WERI-Rb-1 (cell line): ENCODE data around the gene RRP1B.

Experiments used
- DNase-seq: peaks from one replicate; pipeline ENCODE4 v3.0.0-alpha.2; 2020
- H3K27ac ChIP-seq: fragments of 250-450 bp; sonication (Bioruptor Pico); 2 replicates; pipeline ENCODE4 v1.5.1; 2020; ENCODE audit warnings: mild to moderate bottlenecking, moderate library complexity
- H3K27me3 ChIP-seq: fragments of 250-450 bp; sonication (Bioruptor Pico); 2 replicates; pipeline ENCODE4 v1.5.1; 2021; ENCODE audit warnings: mild to moderate bottlenecking, low read depth, moderate library complexity; ENCODE audit not compliant: insufficient read depth, severe bottlenecking
- H3K36me3 ChIP-seq: fragments of 250-450 bp; sonication (Bioruptor Pico); 2 replicates; pipeline ENCODE4 v1.5.1; 2020; ENCODE audit warnings: mild to moderate bottlenecking, moderate library complexity
- H3K4me3 ChIP-seq: 2 replicates; pipeline ENCODE4 v1.5.1; 2011; ENCODE audit warnings: low read depth, mild to moderate bottlenecking, control low read depth, low read length
- H3K9me3 ChIP-seq: fragments of 250-450 bp; sonication (Bioruptor Pico); 2 replicates; pipeline ENCODE4 v1.5.1; 2021; ENCODE audit warnings: mild to moderate bottlenecking, moderate library complexity; ENCODE audit not compliant: severe bottlenecking
- TF ChIP-seq, protein P1 (sequence below): IDR thresholded peaks from 2 replicates; pipeline ENCODE4 v1.5.1; 2011; ENCODE audit warnings: low read depth, mild to moderate bottlenecking, control low read depth, inconsistent platforms, low read length

The RRP1B gene

DNA sequence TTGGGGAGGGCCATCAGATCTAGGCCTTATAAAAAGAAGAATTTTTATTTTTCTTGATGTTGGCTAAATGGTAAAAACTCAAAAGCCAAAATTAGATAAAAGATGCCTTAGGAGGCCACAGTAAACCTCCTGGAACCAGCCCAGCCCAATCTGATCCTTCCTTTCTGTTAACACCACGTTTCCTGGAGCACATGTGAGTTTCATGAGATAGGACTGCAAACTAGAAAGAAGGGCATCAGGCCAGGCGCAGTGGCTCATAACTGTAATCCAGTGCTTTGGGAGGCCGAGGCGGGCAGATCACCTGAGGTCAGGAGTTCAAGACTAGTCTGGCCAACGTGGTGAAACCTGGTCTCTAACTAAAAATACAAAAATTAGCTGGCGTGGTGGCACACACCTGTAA lies 6.7 kb upstream of the RRP1B start:
- Histone ChIP-seq H3K27me3 (no peaks in the 10 kb centered on the region), H3K9me3 (no peaks in the 10 kb centered on the region), H3K27ac (no peak overlapping the region), H3K36me3 (peaks cover 4% of the 10 kb centered on the region; the same call in 1 of the 2 replicates), H3K4me3 (no peak overlapping the region)
- no peak for DNase-seq
- TF ChIP-seq, protein P1, sequence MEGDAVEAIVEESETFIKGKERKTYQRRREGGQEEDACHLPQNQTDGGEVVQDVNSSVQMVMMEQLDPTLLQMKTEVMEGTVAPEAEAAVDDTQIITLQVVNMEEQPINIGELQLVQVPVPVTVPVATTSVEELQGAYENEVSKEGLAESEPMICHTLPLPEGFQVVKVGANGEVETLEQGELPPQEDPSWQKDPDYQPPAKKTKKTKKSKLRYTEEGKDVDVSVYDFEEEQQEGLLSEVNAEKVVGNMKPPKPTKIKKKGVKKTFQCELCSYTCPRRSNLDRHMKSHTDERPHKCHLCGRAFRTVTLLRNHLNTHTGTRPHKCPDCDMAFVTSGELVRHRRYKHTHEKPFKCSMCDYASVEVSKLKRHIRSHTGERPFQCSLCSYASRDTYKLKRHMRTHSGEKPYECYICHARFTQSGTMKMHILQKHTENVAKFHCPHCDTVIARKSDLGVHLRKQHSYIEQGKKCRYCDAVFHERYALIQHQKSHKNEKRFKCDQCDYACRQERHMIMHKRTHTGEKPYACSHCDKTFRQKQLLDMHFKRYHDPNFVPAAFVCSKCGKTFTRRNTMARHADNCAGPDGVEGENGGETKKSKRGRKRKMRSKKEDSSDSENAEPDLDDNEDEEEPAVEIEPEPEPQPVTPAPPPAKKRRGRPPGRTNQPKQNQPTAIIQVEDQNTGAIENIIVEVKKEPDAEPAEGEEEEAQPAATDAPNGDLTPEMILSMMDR, result no peak

DNA sequence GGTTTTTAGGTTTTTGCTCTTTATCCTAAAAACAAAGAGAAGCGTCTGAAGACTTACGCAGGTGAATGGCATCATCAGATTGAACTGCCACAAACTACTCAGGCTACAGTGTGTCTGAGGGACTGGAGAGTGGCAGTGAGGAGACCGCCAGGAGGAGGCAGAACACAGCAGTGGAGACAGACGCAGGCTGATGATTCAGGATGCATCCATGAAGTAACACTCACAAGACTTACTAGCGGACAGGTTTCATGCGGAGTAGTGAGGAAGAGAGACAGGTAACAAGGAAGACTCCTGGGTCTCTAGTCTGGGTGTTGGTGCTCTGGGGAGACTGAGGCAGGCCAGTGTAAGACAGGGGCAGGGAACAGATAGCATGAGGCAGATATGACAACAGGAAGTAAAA lies 5.7 kb upstream of the RRP1B start:
- Histone ChIP-seq H3K27ac (no peak overlapping the region), H3K9me3 (no peaks in the 10 kb centered on the region), H3K4me3 (no peak overlapping the region), H3K27me3 (no peaks in the 10 kb centered on the region), H3K36me3 (peaks cover 4% of the 10 kb centered on the region; the same call in 1 of the 2 replicates)
- DNase-seq, result no peak
- TF ChIP-seq, protein P1, result no peak

DNA sequence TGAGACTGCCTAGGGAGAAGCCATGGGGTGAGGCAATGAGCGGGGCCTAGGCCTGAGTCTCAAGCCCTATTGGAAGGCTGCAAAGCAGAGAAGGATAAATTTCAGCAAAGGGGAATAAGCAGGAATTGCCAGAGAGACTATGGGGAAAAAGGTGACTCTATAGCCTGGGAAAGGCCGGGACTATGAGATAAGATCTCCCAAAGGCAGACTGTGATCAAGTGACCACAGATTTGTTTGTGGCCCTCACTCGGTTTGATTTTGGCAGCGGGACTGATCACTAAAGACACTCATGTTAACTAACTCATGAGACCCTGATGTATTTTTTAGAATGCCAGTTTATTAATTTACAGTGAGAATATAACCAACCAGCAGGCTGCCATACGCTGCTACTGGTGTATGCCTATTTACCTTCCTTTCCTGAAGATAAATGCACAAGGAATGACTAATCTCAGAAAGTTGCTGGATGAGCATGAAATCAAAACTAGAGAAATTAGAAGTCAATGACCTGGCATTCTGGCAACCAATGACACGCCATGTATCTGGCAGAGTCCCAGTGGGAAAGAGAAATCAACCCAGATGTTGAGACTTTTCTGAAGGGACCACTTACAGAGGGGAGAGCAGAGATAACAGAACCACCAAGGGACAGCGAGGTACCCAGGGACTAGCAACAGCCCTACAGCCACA lies 4.4 kb upstream of the RRP1B start:
- Histone ChIP-seq H3K9me3 (no peaks in the 10 kb centered on the region), H3K27ac (no peak overlapping the region), H3K4me3 (no peak overlapping the region), H3K27me3 (no peaks in the 10 kb centered on the region), H3K36me3 (peaks cover 4% of the 10 kb centered on the region; the same call in 1 of the 2 replicates)
- TF ChIP-seq, protein P1, result no peak
- DNase-seq, result no peak

DNA sequence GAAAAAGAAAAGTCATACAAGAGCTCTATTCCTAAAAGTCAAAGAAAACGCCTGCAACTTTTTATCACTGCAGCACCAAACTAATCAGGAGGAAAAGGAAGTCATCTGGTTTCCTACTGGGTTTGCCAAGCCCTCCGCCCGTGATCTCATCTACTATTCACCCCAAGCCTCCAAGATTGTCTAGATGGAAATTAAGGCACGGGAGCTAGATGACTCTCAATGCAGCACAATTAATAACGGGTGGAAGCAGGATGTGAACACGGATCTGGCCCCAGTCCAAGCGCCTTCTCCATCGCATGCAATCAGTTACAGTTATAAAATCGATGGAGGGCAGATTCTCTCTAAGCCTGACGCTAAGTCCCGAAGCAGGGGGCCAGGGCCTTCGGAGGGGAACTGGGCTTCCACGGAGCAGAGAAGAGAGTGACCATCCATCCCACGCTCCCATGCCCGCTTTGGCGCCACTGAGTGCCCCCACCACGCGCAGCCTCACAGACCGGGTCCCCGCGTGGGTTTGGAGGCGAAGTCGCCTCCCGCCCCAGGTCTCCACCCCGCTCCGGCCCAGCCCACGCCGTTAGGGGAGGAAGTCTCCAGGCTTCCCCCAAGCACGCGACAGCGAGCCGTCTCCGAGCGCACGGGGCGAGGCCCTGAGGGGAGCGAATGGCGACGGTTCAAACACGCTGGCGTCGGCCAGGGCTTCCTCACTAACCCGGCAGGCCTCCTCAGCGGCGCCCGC lies 1.8 kb upstream of the RRP1B start:
- peaks cover 21% of the 10 kb centered on the region for H3K36me3 ChIP-seq
- H3K27ac ChIP-seq, result no peak overlapping the region
- DNase-seq, result no peak
- H3K27me3 ChIP-seq, result no peaks in the 10 kb centered on the region
- TF ChIP-seq, protein P1, result no peak
- H3K9me3 ChIP-seq, result no peaks in the 10 kb centered on the region
- no peak overlapping the region for H3K4me3 ChIP-seq

DNA sequence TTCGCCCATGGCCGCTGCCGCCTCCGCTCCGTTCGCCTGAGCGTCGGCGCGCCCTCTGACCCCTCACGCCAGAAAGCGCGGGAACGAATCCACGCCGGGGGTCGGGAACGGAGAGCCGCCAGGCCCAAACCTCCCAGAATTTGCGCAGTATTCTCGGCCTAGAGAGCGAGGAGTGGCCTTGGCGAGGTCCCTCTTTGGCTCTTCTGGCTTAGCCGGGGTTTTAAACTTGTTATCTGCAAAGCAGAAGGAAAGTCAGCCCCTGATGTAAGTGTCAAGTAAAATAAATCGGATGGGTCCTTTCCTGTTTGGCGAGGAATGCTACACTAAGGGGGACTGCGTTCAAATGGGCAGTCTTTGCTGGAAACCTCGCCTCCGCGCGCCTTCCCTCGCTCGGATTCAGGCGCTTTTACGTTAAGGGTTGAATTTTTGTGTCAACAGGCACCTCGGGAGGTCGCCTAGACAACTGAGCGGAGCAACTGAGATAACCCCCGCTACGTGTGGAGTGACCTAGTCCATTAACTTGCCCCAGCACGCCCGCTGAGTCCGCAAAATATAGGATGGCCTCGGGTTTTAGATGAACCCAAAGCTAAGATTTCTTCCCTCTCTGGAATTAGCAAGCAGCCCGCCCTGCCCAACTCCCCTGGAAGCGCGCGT lies 1.1 kb upstream of the RRP1B start:
- no peaks in the 10 kb centered on the region for H3K9me3 ChIP-seq
- TF ChIP-seq, protein P1, result no peak
- peak overlapping the region; percentile 91 for H3K27ac ChIP-seq
- peak; percentile 32 for DNase-seq
- no peak overlapping the region for H3K4me3 ChIP-seq
- no peaks in the 10 kb centered on the region for H3K27me3 ChIP-seq
- peaks cover 28% of the 10 kb centered on the region for H3K36me3 ChIP-seq
